Endometrial microvascular endothelial cells (primary cell): ENCODE measurements around the gene DHX9. TPM values are rescaled to one million over a fixed set of nuclear protein-coding genes. Genes with fewer than 3 reads are reported as not detected.
"Not testable (repeated sequence)": the region's sequence is repeated elsewhere in the genome, so short reads cannot be mapped to it uniquely, and the experiment has no call there.

Source experiments
- in situ Hi-C: cut with HindIII; loops from 2 replicates; pipeline ENCODE4 v1.10.0; 2017; ENCODE audit warnings: low sequenced_read_pairs, low pct_unique_long_range_greater_than_20kb; ENCODE audit errors: inconsistent ontology term
- total RNA-seq: library from RNA; depleted of rRNA; stranded (reverse); fragments of >200 nt; gene quantifications from one replicate; pipeline ENCODE4 v1.2.3, GENCODE V29; 2015; ENCODE audit errors: inconsistent ontology term

Gene DHX9
- total RNA-seq, 1 donor from 2014 or later, result 157 TPM

- in situ Hi-C loops, result no loop called here
Measured at GRCh38 chr1:182877842-182878241, 38.7 kb downstream of the DHX9 start.

DNA sequence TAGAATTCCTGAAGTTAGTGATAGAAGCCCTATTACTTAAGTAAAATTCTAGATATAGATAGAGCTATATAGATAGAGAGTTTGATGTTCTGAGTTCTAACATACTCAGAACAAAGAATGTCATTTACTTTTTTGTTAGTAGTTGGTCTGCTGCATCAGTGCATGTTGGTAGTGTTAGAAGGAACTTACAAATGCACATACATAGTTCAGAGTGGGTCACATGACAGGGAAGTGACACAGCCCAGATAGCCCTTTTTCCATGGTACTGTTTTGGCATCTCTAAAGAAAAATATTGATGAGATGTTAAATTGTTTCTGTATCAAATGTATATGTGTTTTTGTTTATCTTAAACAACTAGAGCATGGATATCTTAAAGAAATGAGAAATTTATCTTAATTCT lies 45.7 kb downstream of the DHX9 start:
- in situ Hi-C loops, result no loop called here

DNA sequence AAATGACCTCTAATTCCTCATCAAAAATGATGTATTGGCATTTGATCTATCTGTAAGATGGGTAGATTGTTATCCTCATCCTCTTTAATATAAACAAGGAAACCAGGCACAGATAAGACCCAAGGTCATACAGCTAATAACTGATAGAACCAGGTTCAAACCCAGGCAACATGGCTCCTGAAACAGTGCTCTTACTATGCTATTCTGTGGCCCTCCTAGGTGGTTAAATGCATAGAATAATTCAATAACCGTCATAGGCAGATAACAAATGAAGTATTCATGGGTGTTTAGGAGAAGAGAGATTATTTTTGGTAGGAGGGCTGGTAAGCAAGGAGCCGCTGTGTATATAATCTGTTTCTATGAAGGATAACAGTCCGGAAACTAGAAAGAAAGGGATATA lies 46.4 kb downstream of the DHX9 start:
- in situ Hi-C loops, result no loop called here

- in situ Hi-C loops, result no loop called here
Measured at GRCh38 chr1:182886985-182887384, 47.8 kb downstream of the DHX9 start.

DNA sequence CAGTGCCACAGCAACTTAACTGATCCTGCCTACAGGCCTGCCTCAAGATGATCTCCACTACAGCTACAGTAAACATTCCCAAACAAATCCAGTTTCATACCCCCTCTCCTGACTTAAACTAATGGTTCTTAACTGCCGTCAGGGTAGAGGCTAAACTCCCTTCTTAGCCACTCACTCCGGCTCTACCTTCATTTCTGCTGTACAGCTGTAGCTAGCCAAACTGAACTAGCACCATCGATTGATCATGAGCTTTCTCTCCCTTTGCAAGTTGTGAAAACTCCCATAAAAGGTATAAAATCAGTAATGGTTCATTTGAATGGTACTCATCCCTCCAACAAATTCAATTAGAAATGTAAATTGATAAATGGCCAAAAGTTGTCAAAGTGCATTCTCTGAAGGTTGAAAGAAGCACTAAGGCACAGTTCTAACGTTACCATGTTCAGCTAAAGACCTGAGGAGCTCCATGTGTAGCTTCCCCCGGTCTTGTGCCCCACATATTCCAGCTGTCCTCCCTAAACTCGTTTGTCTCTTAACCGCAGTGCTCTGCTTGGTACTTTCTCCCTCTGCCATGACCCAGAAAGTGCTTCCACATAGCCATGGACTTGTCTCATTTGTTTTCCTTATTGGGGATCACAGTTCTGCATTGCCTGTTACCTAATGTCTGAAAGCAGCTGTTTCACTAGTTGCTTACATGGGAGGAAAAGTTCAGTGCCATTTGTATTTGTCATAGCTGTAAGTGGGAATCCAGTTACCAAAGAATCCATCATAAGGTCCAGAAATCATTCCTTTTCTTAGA lies 49.8 kb downstream of the DHX9 start:
- in situ Hi-C loops, result no loop called here

GRCh38 chr1:182889997-182890396 lies 50.9 kb downstream of the DHX9 start:
- in situ Hi-C loops, result no loop called here

- in situ Hi-C loops, result no loop called here
Measured at GRCh38 chr1:182890927-182891610, 51.9 kb downstream of the DHX9 start.

GRCh38 chr1:182897696-182898095 lies 58.5 kb downstream of the DHX9 start:
- in situ Hi-C loops, result no loop called here

DNA sequence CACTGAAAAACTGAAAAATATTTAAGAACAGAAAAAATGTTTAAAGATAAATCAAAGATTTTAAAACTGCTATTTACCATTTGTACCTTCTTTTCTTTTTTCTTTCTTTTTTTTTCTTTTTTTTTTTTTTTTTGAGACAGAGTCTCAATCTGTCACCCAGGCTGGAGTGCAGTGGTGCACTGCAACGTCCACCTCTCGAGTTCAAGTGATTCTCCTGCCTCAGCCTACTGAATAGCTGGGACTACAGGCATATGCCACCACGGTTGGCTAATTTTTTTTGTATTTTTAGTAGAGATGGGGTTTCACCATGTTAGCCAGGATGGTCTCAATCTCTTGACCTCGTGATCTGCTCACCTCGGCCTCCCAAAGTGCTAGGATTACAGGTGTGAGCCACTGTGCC lies 62.8 kb downstream of the DHX9 start:
- in situ Hi-C loops, result not testable (repeated sequence)

- in situ Hi-C loops, result no loop called here
Measured at GRCh38 chr1:182905321-182905720, 66.2 kb downstream of the DHX9 start.

- in situ Hi-C loops, result no loop called here
Measured at GRCh38 chr1:182909578-182909977, 70.4 kb downstream of the DHX9 start.

DNA sequence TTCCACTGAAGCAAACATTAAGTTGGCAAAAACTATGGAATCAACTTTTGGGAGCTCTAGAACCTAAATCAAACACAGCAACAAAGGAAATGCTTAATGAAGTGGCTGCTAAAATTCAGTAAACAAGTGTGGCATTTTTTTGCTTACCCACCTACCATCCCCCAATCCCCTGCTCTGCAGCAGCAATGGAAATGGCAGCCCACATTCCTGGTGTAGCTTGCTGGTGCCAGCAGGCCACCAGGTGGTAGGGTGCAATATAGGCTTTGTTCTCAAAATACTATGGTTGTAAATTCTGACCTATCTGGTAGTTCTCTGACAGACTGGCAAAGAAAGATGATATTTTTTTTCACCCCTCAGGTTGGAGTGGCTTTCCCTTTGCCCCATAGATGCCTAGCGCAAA lies 71.0 kb downstream of the DHX9 start:
- in situ Hi-C loops, result no loop called here

- in situ Hi-C loops, result no loop called here
Measured at GRCh38 chr1:182913401-182913800, 74.3 kb downstream of the DHX9 start.

- in situ Hi-C loops, result no loop called here
Measured at GRCh38 chr1:182917378-182917777, 78.2 kb downstream of the DHX9 start.

DNA sequence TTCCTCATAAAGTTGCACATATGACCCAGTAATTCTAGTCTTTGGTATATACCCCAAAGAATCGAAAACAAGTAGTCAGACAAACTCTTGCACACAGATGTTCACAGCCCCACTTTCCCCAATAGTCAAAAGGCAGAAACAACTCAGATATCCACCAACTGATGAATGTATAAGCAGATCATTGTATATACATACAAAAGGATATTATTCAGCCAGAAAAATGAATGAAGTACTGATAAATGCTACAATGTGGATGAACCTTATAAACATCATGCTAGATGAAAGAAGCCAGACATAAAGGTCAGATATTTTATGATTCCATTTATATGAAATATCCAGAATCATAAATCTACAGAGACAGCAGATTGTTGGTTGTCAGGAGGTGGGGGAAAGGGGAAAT lies 86.5 kb downstream of the DHX9 start:
- in situ Hi-C loops, result no loop called here

DNA sequence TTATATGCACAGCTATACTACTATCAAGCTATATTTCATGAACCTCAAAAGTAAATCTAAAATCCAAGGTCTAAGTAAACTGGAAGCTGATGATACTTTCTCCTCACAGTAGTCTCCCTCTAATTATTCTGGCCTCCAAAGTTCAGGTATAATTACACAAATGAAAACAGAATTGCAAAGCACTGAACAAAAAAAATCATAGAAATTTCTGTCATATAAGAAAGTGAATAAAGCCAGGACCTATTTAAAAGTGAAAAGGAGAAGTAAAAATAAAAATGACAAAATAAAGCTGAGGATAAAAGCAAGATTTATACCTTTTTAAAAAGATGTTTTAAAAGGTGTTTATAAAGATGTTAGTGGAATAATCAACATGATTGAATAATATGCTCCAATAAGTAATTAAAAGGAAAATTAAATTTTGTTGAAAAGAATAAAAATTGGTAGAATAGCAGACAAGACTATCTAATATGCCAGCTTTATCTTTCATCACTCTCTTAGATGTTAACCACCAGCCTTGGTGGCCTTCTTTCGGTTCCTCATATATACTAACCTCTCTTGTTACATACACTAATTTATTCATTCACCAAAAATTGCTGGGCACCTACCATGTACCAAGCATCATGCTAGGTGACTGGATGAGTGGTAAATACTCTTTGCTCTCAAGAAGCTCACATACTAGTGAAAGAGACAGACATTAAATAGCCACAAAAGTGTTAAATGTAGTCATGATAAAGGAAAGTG lies 88.7 kb downstream of the DHX9 start:
- in situ Hi-C loops, result no loop called here

GRCh38 chr1:182930985-182931384 lies 91.8 kb downstream of the DHX9 start:
- in situ Hi-C loops, result no loop called here

- in situ Hi-C loops, result no loop called here
Measured at GRCh38 chr1:182935716-182936115, 96.6 kb downstream of the DHX9 start.
